Measurements from ENCODE around the gene MYMK.

MYMK gene

GRCh38 chr9:133557581-133557980 lies 32.8 kb upstream of the MYMK start:
- H3K4me3 ChIP-seq (ENCODE audit: low read depth, low read length), result no peak overlapping the region
- no peak for DNase-seq (ENCODE audit: low read depth)
- TF ChIP-seq CTCF (conservative IDR thresholded peaks at IDR 0.05; ENCODE audit: low read depth, low read length), result no peak

DNA sequence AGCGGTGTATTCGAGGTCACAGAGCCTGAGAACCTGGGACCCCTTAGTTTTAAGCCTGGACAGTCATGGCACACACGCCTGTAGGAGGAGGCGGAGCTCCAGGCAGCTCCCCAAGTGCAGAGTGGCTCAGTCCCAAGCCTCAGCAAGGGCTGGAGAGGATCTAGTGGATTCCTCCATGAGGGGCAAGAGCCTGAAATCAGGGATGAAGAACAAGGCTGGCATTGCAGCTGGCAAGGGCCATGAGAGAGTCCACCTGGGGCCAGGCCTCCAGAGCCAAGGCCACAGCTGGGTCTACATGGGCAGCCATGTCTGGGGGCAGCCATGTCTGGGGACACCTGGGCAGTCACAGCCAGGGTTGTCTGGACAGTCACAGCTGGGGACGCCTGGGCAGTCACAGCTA lies 31.6 kb upstream of the MYMK start:
- no peak for DNase-seq (ENCODE audit: low read depth)
- no peak overlapping the region for H3K4me3 ChIP-seq (ENCODE audit: low read depth, low read length)
- TF ChIP-seq CTCF (conservative IDR thresholded peaks at IDR 0.05; ENCODE audit: low read depth, low read length), result no peak

DNA sequence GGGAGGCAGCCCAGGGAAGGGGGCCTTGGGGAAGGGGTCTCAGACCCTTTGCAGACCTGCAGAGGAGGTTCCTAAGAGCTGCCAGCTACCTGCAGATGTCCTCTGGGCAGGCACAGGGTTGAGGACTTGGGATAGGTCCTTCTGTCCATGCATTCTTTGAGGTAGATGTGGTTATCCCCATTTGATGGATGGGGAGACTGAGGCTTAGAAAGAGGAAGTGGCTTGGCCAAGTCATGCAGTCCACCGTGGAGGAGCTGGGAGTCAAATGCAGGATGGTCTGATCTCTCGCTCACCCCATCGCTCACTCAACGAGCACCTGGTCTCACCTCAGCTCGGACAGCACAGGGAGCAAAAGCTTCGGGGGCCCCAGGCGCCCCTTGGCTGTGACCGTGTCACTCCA lies 30.0 kb upstream of the MYMK start:
- no peak for DNase-seq (ENCODE audit: low read depth)
- TF ChIP-seq CTCF (conservative IDR thresholded peaks at IDR 0.05; ENCODE audit: low read depth, low read length), result no peak

GRCh38 chr9:133553973-133554713 lies 29.4 kb upstream of the MYMK start:
- no peak overlapping the region for H3K4me3 ChIP-seq (ENCODE audit: low read depth, low read length)
- no peak for TF ChIP-seq CTCF (conservative IDR thresholded peaks at IDR 0.05; ENCODE audit: low read depth, low read length)
- DNase-seq (ENCODE audit: low read depth), result no peak

More for the DNA sequence above, 30.0 kb upstream of the MYMK start:
- H3K4me3 ChIP-seq (ENCODE audit: low read depth, low read length), result no peak overlapping the region

DNA sequence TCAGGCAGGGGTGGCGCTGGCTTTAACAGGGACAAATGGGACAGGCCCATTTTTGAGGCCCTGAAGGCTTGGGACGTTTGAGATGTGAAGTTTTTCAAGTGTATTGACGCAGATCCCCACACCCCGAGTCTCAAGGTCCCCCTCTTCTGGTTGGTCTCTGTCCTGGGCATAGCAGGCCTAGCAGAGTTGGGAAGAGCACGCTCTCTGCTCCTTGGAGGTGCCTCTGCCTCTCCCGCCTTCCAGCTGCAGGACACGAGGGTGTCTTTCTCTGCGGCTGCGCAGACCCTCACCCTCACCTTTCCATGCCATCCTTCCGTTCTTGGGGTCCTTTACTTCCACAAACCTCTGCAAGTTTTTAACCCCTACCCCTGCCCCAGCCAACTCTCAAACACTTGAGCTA lies 28.4 kb upstream of the MYMK start:
- no peak for DNase-seq (ENCODE audit: low read depth)
- TF ChIP-seq CTCF (conservative IDR thresholded peaks at IDR 0.05; ENCODE audit: low read depth, low read length), result no peak
- no peak overlapping the region for H3K4me3 ChIP-seq (ENCODE audit: low read depth, low read length)

DNA sequence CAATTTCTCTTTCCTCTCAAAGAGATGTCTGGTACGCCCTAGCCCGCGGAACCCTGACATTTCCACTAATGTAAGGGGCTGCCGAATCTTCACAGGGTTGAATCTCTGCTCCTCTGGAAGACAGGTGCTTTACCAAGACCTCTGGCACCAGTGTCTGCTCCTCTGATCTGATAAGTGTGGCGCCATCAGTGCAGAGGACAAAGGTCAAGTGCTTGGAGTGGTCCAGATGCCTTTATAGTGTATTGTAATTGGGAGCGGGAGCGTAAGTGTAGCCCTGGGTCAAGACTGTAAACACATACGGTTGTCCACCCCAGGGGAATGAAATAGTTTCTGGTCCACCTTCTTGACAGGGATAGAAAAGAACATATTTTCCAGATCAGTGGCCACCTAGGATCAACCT lies 27.5 kb upstream of the MYMK start:
- no peak overlapping the region for H3K4me3 ChIP-seq (ENCODE audit: low read depth, low read length)
- no peak for DNase-seq (ENCODE audit: low read depth)
- no peak for TF ChIP-seq CTCF (conservative IDR thresholded peaks at IDR 0.05; ENCODE audit: low read depth, low read length)

GRCh38 chr9:133551446-133551845 lies 26.7 kb upstream of the MYMK start:
- no peak for DNase-seq (ENCODE audit: low read depth)
- no peak for TF ChIP-seq CTCF (conservative IDR thresholded peaks at IDR 0.05; ENCODE audit: low read depth, low read length)
- H3K4me3 ChIP-seq (ENCODE audit: low read depth, low read length), result no peak overlapping the region

All from choroid plexus epithelial cell (primary cell).